Smooth muscle cell (in vitro differentiated cells): ENCODE data around the gene STXBP5. TPM values are rescaled to one million over a fixed set of nuclear protein-coding genes. Genes with fewer than 3 reads are reported as not detected.

ENCODE experiments used
- DNase-seq: peaks from one replicate; lab custom pipeline; 2025; ENCODE audit not compliant: unreplicated experiment; lab: John Stamatoyannopoulos, UW
- H2AFZ ChIP-seq: fragments of 200-600 bp; sonication (generic); 2 replicates; pipeline ENCODE4 v1.6.0; 2016; ENCODE audit warnings: antibody characterized with exemption, low read depth, mild to moderate bottlenecking
- H3F3A ChIP-seq: fragments of 200-600 bp; sonication (generic); 2 replicates; pipeline ENCODE4 v1.6.0; 2017; ENCODE audit warnings: antibody characterized with exemption, low read depth
- H3K27ac ChIP-seq: fragments of 200-600 bp; sonication (generic); 2 replicates; pipeline ENCODE4 v1.5.1; 2016; ENCODE audit warnings: low read depth, mild to moderate bottlenecking
- H3K27me3 ChIP-seq: fragments of 200-600 bp; sonication (generic); 2 replicates; pipeline ENCODE4 v1.6.1; 2016; ENCODE audit warnings: low read depth, mild to moderate bottlenecking
- H3K36me3 ChIP-seq: fragments of 200-600 bp; sonication (generic); 2 replicates; pipeline ENCODE4 v1.5.1; 2016; ENCODE audit warnings: low read depth
- H3K4me1 ChIP-seq: fragments of 200-600 bp; sonication (generic); 2 replicates; pipeline ENCODE4 v1.5.1; 2016; ENCODE audit warnings: low read depth
- H3K4me2 ChIP-seq: fragments of 200-600 bp; sonication (generic); 2 replicates; pipeline ENCODE4 v1.6.0; 2016; ENCODE audit warnings: mild to moderate bottlenecking
- H3K4me3 ChIP-seq: fragments of 200-600 bp; sonication (generic); 2 replicates; pipeline ENCODE4 v1.5.1; 2016; ENCODE audit warnings: mild to moderate bottlenecking
- H3K79me2 ChIP-seq: fragments of 200-600 bp; sonication (generic); 2 replicates; pipeline ENCODE4 v1.6.0; 2016; ENCODE audit warnings: low read depth, mild to moderate bottlenecking
- H3K9ac ChIP-seq: fragments of 200-600 bp; sonication (generic); 2 replicates; pipeline ENCODE4 v1.6.0; 2016; ENCODE audit warnings: low read depth
- H3K9me3 ChIP-seq: fragments of 200-600 bp; sonication (generic); replicated peaks from 2 replicates; pipeline ENCODE4 v1.5.1; 2016; ENCODE audit warnings: low read depth
- H4K20me1 ChIP-seq: fragments of 200-600 bp; sonication (generic); 2 replicates; pipeline ENCODE4 v1.6.0; 2016; ENCODE audit warnings: low read depth
- CTCF ChIP-seq: fragments of 200-600 bp; sonication (generic); IDR thresholded peaks from 2 replicates; pipeline ENCODE4 v1.5.1; 2017; ENCODE audit warnings: borderline replicate concordance, mild to moderate bottlenecking, antibody characterized with exemption; ENCODE audit not compliant: insufficient read depth, poor library complexity, severe bottlenecking
- WGBS: methylation state at CpG from one replicate; pipeline ENCODE4 v1.1.7; 2016; ENCODE audit warnings: low lambda C conversion rate; 5-methylcytosine and 5-hydroxymethylcytosine counted together
- polyA plus RNA-seq: library from polyadenylated mRNA; unstranded; fragments of >200 nt; fragmentation: Nextera tagmentation; extraction: Ambion mirVana; gene quantifications from 2 replicates; pipeline ENCODE4 v1.2.1, GENCODE V29; 2016
- total RNA-seq: library from RNA; depleted of rRNA; stranded (reverse); fragments of >200 nt; gene quantifications from 2 replicates; pipeline ENCODE4 v1.2.3, GENCODE V29; 2014

STXBP5 gene
- total and polyA plus RNA-seq, 2 experiments from 2014 or later, result 8.8 to 25.2 TPM

GRCh38 chr6:147185216-147185615, 19.0 kb upstream of the STXBP5 start:
- no peak for DNase-seq
- Histone ChIP-seq H3K4me3 (no peak overlapping the region), H3K4me2 (no peak overlapping the region), H4K20me1 (no peaks in the 10 kb centered on the region), H3K9me3 (no peaks in the 10 kb centered on the region), H3K27me3 (no peaks in the 10 kb centered on the region), H3K9ac (no peak overlapping the region), H3K36me3 (no peaks in the 10 kb centered on the region), H3F3A (no peaks in the 10 kb centered on the region), H3K79me2 (no peaks in the 10 kb centered on the region), H3K27ac (no peak overlapping the region), H2AFZ (no peak overlapping the region), H3K4me1 (no peaks in the 10 kb centered on the region)
- WGBS, result 88% methylated on average over 3 of the region's 3 CpGs
- TF ChIP-seq CTCF, result no peak

- Histone ChIP-seq H3K27me3 (no peaks in the 10 kb centered on the region), H4K20me1 (no peaks in the 10 kb centered on the region), H3K4me3 (no peak overlapping the region), H3K9ac (no peak overlapping the region), H2AFZ (no peak overlapping the region), H3K9me3 (no peaks in the 10 kb centered on the region), H3F3A (no peaks in the 10 kb centered on the region), H3K4me1 (no peaks in the 10 kb centered on the region), H3K27ac (no peak overlapping the region), H3K79me2 (no peaks in the 10 kb centered on the region), H3K4me2 (no peak overlapping the region), H3K36me3 (no peaks in the 10 kb centered on the region)
- TF ChIP-seq CTCF, result no peak
- 95% methylated on average over 5 of the region's 5 CpGs for whole genome bisulfite sequencing
- no peak for DNase-seq
Observed at GRCh38 chr6:147190556-147190955, 13.7 kb upstream of the STXBP5 start.

GRCh38 chr6:147192278-147192911, 11.8 kb upstream of the STXBP5 start:
- TF ChIP-seq CTCF, result no peak
- DNase-seq, result no peak
- no peaks in the 10 kb centered on the region for H3K36me3 ChIP-seq
- no peak overlapping the region for H2AFZ ChIP-seq
- H3K9ac ChIP-seq, result no peak overlapping the region
- no peaks in the 10 kb centered on the region for H3K27me3 ChIP-seq
- H4K20me1 ChIP-seq, result no peaks in the 10 kb centered on the region
- H3K9me3 ChIP-seq, result no peaks in the 10 kb centered on the region
- WGBS, result 68% methylated on average over 3 of the region's 3 CpGs
- no peak overlapping the region for H3K4me2 ChIP-seq
- H3K4me1 ChIP-seq, result no peaks in the 10 kb centered on the region
- H3K27ac ChIP-seq, result no peak overlapping the region
- no peaks in the 10 kb centered on the region for H3F3A ChIP-seq
- no peak overlapping the region for H3K4me3 ChIP-seq
- no peaks in the 10 kb centered on the region for H3K79me2 ChIP-seq
